Measurements from ENCODE around the gene CFAP97D2.
"Not testable (repeated sequence)": the region's sequence is repeated elsewhere in the genome, so short reads cannot be mapped to it uniquely, and the experiment has no call there.

The CFAP97D2 gene

DNA sequence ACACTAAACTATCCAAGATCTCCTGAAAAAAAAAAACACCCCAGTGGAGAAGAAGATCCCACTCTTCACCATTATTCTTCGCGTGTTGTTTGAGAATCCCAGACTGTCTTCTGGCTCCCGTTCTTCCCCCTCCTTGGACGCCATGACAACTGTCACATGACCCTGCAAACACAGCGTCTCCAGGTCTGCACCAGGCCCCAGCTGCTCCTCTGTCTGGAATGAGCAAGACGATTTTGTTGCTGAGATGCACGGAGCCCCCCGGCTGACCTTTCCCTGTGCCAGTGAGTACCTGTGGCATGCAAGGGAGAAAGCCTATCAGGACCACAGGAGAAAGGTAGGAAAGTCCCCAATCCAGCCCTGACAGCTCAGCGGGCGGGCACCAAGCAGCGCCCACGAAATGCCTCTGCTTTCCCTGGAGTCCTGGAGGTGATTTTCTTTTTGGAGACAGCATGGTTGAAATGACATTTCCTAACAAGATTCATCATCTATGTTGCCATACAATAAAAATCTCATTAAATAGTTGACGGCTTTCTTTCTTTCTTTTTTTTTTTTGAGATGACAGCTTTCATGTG lies at the start of gene CFAP97D2:
CFAP97D2 (plus strand) TSS at position 171 of the 572 bp plus-strand sequence; CDS start at position 245, 74 bp downstream.
- no peak for DNase-seq (ENCODE audit: low read depth)

- no peak for DNase-seq (ENCODE audit: low read depth)
Measured at GRCh38 chr13:114129649-114130062, 49.4 kb upstream of the CFAP97D2 start.

DNA sequence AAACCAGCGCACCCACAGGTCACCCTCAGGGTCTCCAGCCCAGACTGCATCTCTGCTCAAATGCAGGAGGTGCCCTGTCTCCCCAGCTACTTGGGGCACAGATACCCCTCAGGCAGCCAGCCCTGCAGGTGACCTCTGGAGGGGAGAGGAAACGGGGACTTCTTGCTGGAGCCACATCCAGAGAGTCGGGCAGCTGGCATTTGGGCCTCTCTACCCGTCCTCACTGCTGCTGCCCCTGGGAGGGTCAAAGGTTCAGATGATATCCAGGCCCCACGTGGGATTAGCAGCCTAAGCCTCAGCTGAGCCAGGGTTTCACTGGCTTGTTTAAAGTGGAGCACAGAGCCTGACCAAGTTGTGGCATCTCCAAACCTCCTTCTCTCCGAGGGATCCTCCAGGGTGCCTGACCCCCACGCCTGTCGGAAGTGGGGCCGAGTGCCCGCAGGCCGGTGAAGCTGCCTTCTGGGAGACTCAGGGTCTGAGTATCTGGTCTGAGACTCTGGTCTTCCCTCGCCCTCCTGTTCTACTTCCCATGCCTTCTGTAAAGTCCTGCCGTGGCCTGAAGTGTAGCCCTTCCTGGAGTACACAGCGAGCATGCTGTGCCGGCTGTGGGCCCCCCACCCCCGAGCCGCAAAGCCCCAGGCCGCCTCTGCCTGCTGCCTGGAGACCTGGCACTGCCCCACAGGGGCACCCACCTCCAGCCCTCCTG lies 48.8 kb upstream of the CFAP97D2 start:
- DNase-seq (ENCODE audit: low read depth) = peak; percentile 43

- peak; percentile 94 for DNase-seq (ENCODE audit: low read depth)
Measured at GRCh38 chr13:114130837-114131582, 48.0 kb upstream of the CFAP97D2 start.

- peak; percentile 49 for DNase-seq (ENCODE audit: low read depth)
Measured at GRCh38 chr13:114131583-114132418, 47.3 kb upstream of the CFAP97D2 start.

DNA sequence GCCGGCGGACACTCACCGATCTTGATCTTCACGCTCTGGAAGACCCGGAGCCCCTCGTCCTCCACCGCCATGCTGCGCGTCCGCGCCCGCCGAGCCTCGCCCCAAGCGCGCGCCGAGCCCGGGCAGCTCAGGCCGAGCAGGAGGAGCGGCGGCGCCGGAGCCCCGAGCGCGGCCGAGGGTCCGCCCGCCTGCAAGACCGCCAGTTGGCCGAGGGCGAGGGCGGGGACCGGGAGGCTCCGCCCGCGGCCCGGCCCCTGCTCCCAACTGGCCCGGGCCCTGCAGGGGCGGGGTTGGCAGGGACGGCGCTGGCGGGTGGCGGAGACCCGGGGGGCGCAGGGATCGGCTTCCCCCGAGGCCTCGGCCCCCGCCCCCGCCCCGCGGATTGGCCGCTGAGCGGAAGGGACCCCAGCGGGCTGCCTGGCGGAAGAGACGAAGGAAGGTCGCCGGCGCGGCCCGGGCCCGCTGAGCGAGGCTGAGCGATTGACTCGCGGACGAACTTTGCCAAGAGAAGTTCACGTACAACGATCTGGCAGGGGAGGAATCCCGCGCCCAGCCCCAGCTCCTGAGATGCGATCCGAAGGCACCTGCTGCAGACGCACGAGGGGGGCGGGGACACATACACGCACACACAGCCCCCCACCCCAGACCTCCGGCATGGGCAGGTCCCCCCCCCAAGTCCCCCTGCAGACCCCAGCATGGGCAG lies 46.5 kb upstream of the CFAP97D2 start, which contains the start of gene RASA3:
RASA3 (minus strand) TSS at position 205 of the 703 bp plus-strand sequence; CDS start at position 71, 134 bp downstream.
- peak; percentile 80 for DNase-seq (ENCODE audit: low read depth)

DNA sequence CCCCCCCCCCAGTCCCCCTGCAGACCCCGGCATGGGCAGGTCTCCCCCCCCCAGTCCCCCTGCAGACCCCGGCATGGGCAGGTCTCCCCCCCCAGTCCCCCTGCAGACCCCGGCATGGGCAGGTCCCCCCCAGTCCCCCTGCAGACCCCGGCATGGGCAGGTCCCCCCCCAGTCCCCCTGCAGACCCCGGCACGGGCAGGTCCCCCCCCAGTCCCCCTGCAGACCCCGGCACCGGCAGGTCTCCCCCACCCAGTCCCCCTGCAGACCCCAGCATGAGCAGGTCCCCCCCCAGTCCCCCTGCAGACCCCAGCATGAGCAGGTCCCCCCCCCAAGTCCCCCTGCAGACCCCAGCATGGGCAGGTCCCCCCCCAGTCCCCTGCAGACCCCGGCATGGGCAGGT lies 45.9 kb upstream of the CFAP97D2 start:
- not testable (repeated sequence) for DNase-seq (ENCODE audit: low read depth)

DNA sequence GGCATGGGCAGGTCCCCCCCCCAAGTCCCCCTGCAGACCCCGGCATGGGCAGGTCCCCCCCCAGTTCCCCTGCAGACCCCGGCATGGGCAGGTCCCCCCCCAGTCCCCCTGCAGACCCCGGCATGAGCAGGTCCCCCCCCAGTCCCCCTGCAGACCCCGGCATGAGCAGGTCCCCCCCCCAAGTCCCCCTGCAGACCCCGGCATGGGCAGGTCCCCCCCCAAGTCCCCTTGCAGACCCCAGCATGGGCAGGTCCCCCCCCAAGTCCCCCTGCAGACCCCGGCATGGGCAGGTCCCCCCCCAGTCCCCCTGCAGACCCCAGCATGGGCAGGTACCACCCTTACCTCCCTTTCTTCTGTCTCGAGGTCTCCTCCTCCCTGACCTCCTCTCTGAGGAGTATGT lies 45.5 kb upstream of the CFAP97D2 start:
- not testable (repeated sequence) for DNase-seq (ENCODE audit: low read depth)

- DNase-seq (ENCODE audit: low read depth) = no peak
Measured at GRCh38 chr13:114134111-114134943, 44.7 kb upstream of the CFAP97D2 start.

GRCh38 chr13:114134944-114135610 lies 44.0 kb upstream of the CFAP97D2 start:
- DNase-seq (ENCODE audit: low read depth) = no peak

DNA sequence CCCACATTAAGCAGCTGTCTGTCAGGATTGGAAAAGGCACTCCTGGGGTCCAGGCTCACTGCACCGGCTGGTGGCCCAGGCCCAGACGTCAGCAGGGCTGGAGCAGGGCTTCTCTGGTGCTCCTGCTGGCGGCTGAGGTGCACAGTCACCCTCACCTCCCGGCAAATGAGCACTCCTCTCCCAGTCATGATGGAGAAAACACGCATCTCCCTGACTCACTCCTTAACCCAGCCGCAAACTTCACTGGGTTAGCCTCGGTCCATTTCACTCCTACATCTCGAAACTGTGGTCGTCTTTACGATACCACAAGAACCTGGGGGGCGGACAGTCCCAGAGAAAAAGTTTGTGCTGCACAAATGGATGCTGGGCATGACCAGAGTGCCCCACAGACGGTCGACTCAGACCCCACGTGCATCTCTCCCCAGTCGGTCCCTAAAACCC lies 43.3 kb upstream of the CFAP97D2 start:
- DNase-seq (ENCODE audit: low read depth) = no peak

DNA sequence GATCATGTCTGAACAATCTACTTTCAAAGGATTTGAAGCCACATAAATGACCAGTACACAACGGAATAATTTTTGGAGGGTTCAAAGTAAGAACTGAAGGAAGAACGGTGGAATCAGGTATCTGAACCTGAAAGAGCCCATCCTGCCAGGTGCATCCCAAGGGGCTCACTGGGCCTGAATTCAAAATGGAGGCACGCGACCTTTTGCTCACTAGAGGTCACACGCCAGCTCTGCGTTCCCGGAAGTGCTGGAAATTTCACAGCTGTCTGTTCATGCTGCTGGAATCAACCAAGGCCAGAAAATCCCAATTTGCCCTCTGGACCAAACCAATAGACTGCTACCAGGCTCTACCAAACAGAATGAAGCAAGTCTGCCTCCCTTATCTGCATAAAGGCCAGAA lies 42.5 kb upstream of the CFAP97D2 start:
- DNase-seq (ENCODE audit: low read depth) = no peak

GRCh38 chr13:114140131-114140905 lies 38.7 kb upstream of the CFAP97D2 start:
- no peak for DNase-seq (ENCODE audit: low read depth)

GRCh38 chr13:114140906-114141250 lies 38.2 kb upstream of the CFAP97D2 start:
- DNase-seq (ENCODE audit: low read depth) = no peak

DNA sequence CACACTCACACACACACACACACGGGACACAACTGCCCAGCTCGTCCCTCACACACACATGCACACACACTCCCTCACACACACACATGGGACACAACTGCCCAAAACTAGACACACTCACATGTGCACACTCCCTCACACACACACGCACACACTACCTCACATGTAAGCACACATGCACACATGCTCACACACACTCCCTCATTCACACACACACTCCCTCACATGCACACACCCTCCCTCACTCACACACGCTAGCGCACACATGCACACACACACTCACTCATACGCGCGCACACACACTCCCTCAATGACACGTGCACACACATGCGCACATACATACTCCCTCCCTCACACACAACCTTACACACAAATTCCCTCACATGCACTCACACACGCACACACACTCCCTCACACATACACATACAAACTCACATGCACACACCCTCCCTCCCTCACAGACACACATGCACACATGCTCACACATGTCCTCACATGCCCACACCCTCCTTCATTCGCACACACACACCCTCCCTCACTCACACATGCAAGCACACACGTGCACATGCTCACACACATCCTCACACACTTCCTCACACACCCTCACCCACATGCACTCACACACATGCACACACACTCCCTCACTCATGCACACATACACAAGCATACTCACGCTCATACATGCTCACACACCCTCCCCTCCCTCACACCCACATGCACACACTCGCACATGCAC lies 37.6 kb upstream of the CFAP97D2 start:
- no peak for DNase-seq (ENCODE audit: low read depth)

DNA sequence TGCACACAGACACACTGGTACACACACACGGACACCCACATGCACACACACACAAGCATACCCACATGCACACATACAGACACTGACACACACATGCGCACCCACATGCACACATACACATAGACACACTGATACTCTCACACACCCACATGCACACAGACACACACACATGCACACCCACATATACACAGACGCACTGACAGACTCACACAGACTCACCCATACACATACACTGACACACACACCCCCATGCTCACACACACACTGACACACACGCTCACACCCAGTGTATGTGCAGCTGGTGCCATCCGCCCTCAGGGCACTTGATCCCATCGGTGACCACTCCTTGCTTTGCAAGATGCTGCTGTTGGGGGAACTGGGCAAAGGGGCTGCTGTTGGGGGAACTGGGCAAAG lies 36.9 kb upstream of the CFAP97D2 start:
- no peak for DNase-seq (ENCODE audit: low read depth)

- peak; percentile 44 for DNase-seq (ENCODE audit: low read depth)
Measured at GRCh38 chr13:114142640-114143490, 36.2 kb upstream of the CFAP97D2 start.

All from amniotic epithelial cell (primary cell).